Measurements from ENCODE around the gene PLA2G3.

Gene PLA2G3

GRCh38 chr22:31148953-31149627, 8.8 kb upstream of the PLA2G3 start:
- TF ChIP-seq CTCF (IDR thresholded peaks at IDR 0.05; ENCODE audit: insufficient read depth, low read depth, low read length, missing control alignments) = peak; percentile 99
- H3K4me3 ChIP-seq (ENCODE audit: low read length) = no peak overlapping the region
- peak; percentile 75 for DNase-seq (ENCODE audit: low read depth)

- no peak for DNase-seq (ENCODE audit: low read depth)
- H3K4me3 ChIP-seq (ENCODE audit: low read length) = no peak overlapping the region
- TF ChIP-seq CTCF (IDR thresholded peaks at IDR 0.05; ENCODE audit: insufficient read depth, low read depth, low read length, missing control alignments) = no peak
Observed at GRCh38 chr22:31148488-31148887, 8.2 kb upstream of the PLA2G3 start.

- H3K4me3 ChIP-seq (ENCODE audit: low read length) = no peak overlapping the region
- TF ChIP-seq CTCF (IDR thresholded peaks at IDR 0.05; ENCODE audit: insufficient read depth, low read depth, low read length, missing control alignments) = no peak
- DNase-seq (ENCODE audit: low read depth) = peak; percentile 73
Observed at GRCh38 chr22:31144223-31144622, 3.9 kb upstream of the PLA2G3 start.

- H3K4me3 ChIP-seq (ENCODE audit: low read length) = no peak overlapping the region
- no peak for DNase-seq (ENCODE audit: low read depth)
- no peak for TF ChIP-seq CTCF (IDR thresholded peaks at IDR 0.05; ENCODE audit: insufficient read depth, low read depth, low read length, missing control alignments)
Observed at GRCh38 chr22:31143537-31143936, 3.2 kb upstream of the PLA2G3 start.

- H3K4me3 ChIP-seq (ENCODE audit: low read length) = no peak overlapping the region
- DNase-seq (ENCODE audit: low read depth) = no peak
- no peak for TF ChIP-seq CTCF (IDR thresholded peaks at IDR 0.05; ENCODE audit: insufficient read depth, low read depth, low read length, missing control alignments)
Observed at GRCh38 chr22:31143038-31143437, 2.7 kb upstream of the PLA2G3 start.

- TF ChIP-seq CTCF (IDR thresholded peaks at IDR 0.05; ENCODE audit: insufficient read depth, low read depth, low read length, missing control alignments) = no peak
- DNase-seq (ENCODE audit: low read depth) = peak; percentile 62
- H3K4me3 ChIP-seq (ENCODE audit: low read length) = no peak overlapping the region
Observed at GRCh38 chr22:31142285-31142684, 2.0 kb upstream of the PLA2G3 start.

GRCh38 chr22:31141551-31141950, 1.2 kb upstream of the PLA2G3 start:
- TF ChIP-seq CTCF (IDR thresholded peaks at IDR 0.05; ENCODE audit: insufficient read depth, low read depth, low read length, missing control alignments) = no peak
- no peak overlapping the region for H3K4me3 ChIP-seq (ENCODE audit: low read length)
- no peak for DNase-seq (ENCODE audit: low read depth)

All from epithelial cell of esophagus (primary cell).